HUDEP-2 (cell line): Measurements from ENCODE around the gene AP2B1.
"Not testable (repeated sequence)": the region's sequence is repeated elsewhere in the genome, so short reads cannot be mapped to it uniquely, and the experiment has no call there.

Experiments
- DNase-seq, 76 experiments: peaks; one replicate each; lab custom pipeline; 2025; ENCODE audit not compliant: unreplicated experiment in 76 of 76; lab: John Stamatoyannopoulos, UW

The AP2B1 gene

GRCh38 chr17:35692512-35693210 is 105.5 kb downstream of the AP2B1 start:
- no peak for DNase-seq

GRCh38 chr17:35693662-35694061 is 106.5 kb downstream of the AP2B1 start:
- DNase-seq: no peak

GRCh38 chr17:35694906-35695305 is 107.8 kb downstream of the AP2B1 start:
- DNase-seq: no peak

GRCh38 chr17:35695613-35696012 is 108.5 kb downstream of the AP2B1 start:
- DNase-seq: peak in 1 of 76 experiments; percentile 1

GRCh38 chr17:35698800-35699199 is 111.7 kb downstream of the AP2B1 start:
- DNase-seq: no peak

- DNase-seq: no peak
Measured at GRCh38 chr17:35700150-35700549, 113.0 kb downstream of the AP2B1 start.

- no peak for DNase-seq
Measured at GRCh38 chr17:35701491-35701890, 114.4 kb downstream of the AP2B1 start.

- not testable (repeated sequence) for DNase-seq
Measured at GRCh38 chr17:35703308-35703707, 116.2 kb downstream of the AP2B1 start.

- DNase-seq: no peak
Measured at GRCh38 chr17:35705230-35705629, 118.1 kb downstream of the AP2B1 start.

GRCh38 chr17:35705705-35706104 is 118.6 kb downstream of the AP2B1 start:
- no peak for DNase-seq

- no peak for DNase-seq
Measured at GRCh38 chr17:35708149-35708548, 121.0 kb downstream of the AP2B1 start.

GRCh38 chr17:35708951-35709350 is 121.8 kb downstream of the AP2B1 start:
- no peak for DNase-seq

- DNase-seq: no peak
Measured at GRCh38 chr17:35709874-35710273, 122.8 kb downstream of the AP2B1 start.

GRCh38 chr17:35710950-35711349 is 123.8 kb downstream of the AP2B1 start:
- DNase-seq: no peak

- DNase-seq: no peak
Measured at GRCh38 chr17:35713069-35713728, 126.1 kb downstream of the AP2B1 start.

- no peak for DNase-seq
Measured at GRCh38 chr17:35714988-35715387, 127.9 kb downstream of the AP2B1 start.

GRCh38 chr17:35715416-35715815 is 128.3 kb downstream of the AP2B1 start:
- no peak for DNase-seq

- DNase-seq: no peak
Measured at GRCh38 chr17:35716173-35716572, 129.1 kb downstream of the AP2B1 start.

- no peak for DNase-seq
Measured at GRCh38 chr17:35716897-35717465, 129.9 kb downstream of the AP2B1 start.

- no peak for DNase-seq
Measured at GRCh38 chr17:35717475-35717874, 130.4 kb downstream of the AP2B1 start.

GRCh38 chr17:35723735-35724134 is 136.6 kb downstream of the AP2B1 start:
- no peak for DNase-seq

GRCh38 chr17:35725058-35725457 is 137.9 kb downstream of the AP2B1 start:
- DNase-seq: no peak
